ENCODE results near the gene MCTP1.

GRCh38 chr5:95222836-95223235 is 62.1 kb downstream of the MCTP1 start:
- no peak for TF ChIP-seq POLR2A (IDR thresholded peaks at IDR 0.05; ENCODE audit: control extremely low read depth in 1 of 2, low read depth in 2 of 2, low read length in 2 of 2)
- no peak for TF ChIP-seq CBX5 (IDR thresholded peaks at IDR 0.05; ENCODE audit: low read depth, low read length)
- no peak for TF ChIP-seq SP1 (IDR thresholded peaks at IDR 0.05; ENCODE audit: low read depth, low read length)
- TF ChIP-seq FOSL1 (IDR thresholded peaks at IDR 0.05; ENCODE audit: insufficient read depth, low read depth, low read length), result no peak
- no peak for TF ChIP-seq RFX5 (IDR thresholded peaks at IDR 0.05; ENCODE audit: borderline replicate concordance, low read depth, low read length)

All from H1 (cell line).